ENCODE measurements around the gene YBEY.

- no peak for TF ChIP-seq CTCF (IDR thresholded peaks at IDR 0.05)
- TF ChIP-seq POLR2AphosphoS5 (IDR thresholded peaks at IDR 0.05), result no peak
- no peak for TF ChIP-seq POLR2A (IDR thresholded peaks at IDR 0.05; ENCODE audit: low read depth)
These were observed 1.4 kb downstream of the YBEY start for GRCh38 chr21:46287541-46287940.

Measured in esophagus muscularis mucosa (tissue), 3 donors.